Amygdala (tissue), 56 donors: ENCODE results near the gene RGS5.

ENCODE experiments used
- DNase-seq, 56 donors: peaks; one replicate each; lab custom pipeline; 2025; lab: John Stamatoyannopoulos, UW

The RGS5 gene

GRCh38 chr1:163148911-163149310, 53.8 kb downstream of the RGS5 start:
- no peak for DNase-seq

- DNase-seq, result no peak
Observed at GRCh38 chr1:163147019-163147418, 55.7 kb downstream of the RGS5 start.

GRCh38 chr1:163145435-163145834, 57.3 kb downstream of the RGS5 start:
- DNase-seq, result no peak

GRCh38 chr1:163144418-163144817, 58.3 kb downstream of the RGS5 start:
- no peak for DNase-seq

- DNase-seq, result no peak
Observed at GRCh38 chr1:163142152-163142551, 60.6 kb downstream of the RGS5 start.

GRCh38 chr1:163141556-163141955, 61.2 kb downstream of the RGS5 start:
- DNase-seq, result no peak

GRCh38 chr1:163137556-163138265, 65.0 kb downstream of the RGS5 start:
- no peak for DNase-seq

GRCh38 chr1:163131981-163132380, 70.7 kb downstream of the RGS5 start:
- DNase-seq, result no peak

- DNase-seq, result no peak
Observed at GRCh38 chr1:163130225-163130856, 72.4 kb downstream of the RGS5 start.

GRCh38 chr1:163128282-163128681, 74.4 kb downstream of the RGS5 start:
- DNase-seq, result no peak

- DNase-seq, result no peak
Observed at GRCh38 chr1:163124812-163125211, 77.9 kb downstream of the RGS5 start.

- DNase-seq, result no peak
Observed at GRCh38 chr1:163120372-163120771, 82.3 kb downstream of the RGS5 start.

- DNase-seq, result no peak
Observed at GRCh38 chr1:163119707-163120106, 83.0 kb downstream of the RGS5 start.

GRCh38 chr1:163115887-163116286, 86.8 kb downstream of the RGS5 start:
- no peak for DNase-seq

GRCh38 chr1:163107655-163108054, 95.1 kb downstream of the RGS5 start:
- no peak for DNase-seq

GRCh38 chr1:163106364-163106987, 96.2 kb downstream of the RGS5 start:
- DNase-seq, result no peak

- DNase-seq, result no peak
Observed at GRCh38 chr1:163104385-163105099, 98.2 kb downstream of the RGS5 start.

GRCh38 chr1:163102590-163102989, 100.1 kb downstream of the RGS5 start:
- no peak for DNase-seq

GRCh38 chr1:163095213-163095612, 107.5 kb downstream of the RGS5 start:
- DNase-seq, result no peak

GRCh38 chr1:163094589-163094988, 108.1 kb downstream of the RGS5 start:
- no peak for DNase-seq

- no peak for DNase-seq
Observed at GRCh38 chr1:163094182-163094581, 108.5 kb downstream of the RGS5 start.
